K562 (cell line): ENCODE results near the gene PTK6. TPM values are rescaled to one million over a fixed set of nuclear protein-coding genes. Genes with fewer than 3 reads are reported as not detected.

Source experiments
- ATAC-seq: fragments of 200-7000 bp; cut with Tn5 transposase; 3 replicates; pipeline ENCODE4 v1.9.1; 2020; ENCODE audit warnings: moderate library complexity
- BruUV-seq: library from RNA; stranded (reverse); fragments of 400-500 nt; replicated peaks from 2 replicates; lab custom pipeline; 2021; lab: Mats Ljungman, UMichigan
- CTCF ChIA-PET: fragments of 300-600 bp; formaldehyde crosslinking; extraction: SDS; loops from one replicate; lab custom pipeline; 2021; ENCODE audit warnings: low intra/inter-chr PET ratio; lab: Yijun Ruan, JAX
- POLR2A ChIA-PET: fragments of 300-600, 350-650 bp; sonication (Branson Sonifier 250); formaldehyde crosslinking; extraction: SDS; loops from one replicate; lab custom pipeline; 2021; ENCODE audit warnings: antibody characterized with exemption, inconsistent platforms; lab: Yijun Ruan, JAX
- DNase-seq, 4 experiments: peaks; one replicate each; pipeline versions ENCODE4 v3.0.0 to v3.0.0-alpha.2; 2011 to 2018; ENCODE audit warnings: low spot score in 3 of 4, mixed read lengths in 3 of 4; ENCODE audit errors: extremely low read depth in 1 of 4
- FAIRE-seq: peaks from 2 replicates; lab custom pipeline; 2011; peaks lifted over from hg19 to GRCh38; lab: Jason Lieb, UNC
- H2AFZ ChIP-seq: 2 replicates; pipeline ENCODE4 v1.6.0; 2011; ENCODE audit warnings: low read depth, low read length, control low read depth, inconsistent platforms
- H3K27ac ChIP-seq: fragments of 200-600 bp; 3 replicates; pipeline ENCODE4 v1.8.0; 2011; ENCODE audit warnings: low read depth, mild to moderate bottlenecking, control low read depth, inconsistent platforms, low read length, moderate library complexity, mixed read lengths; ENCODE audit errors: extremely low read depth
- H3K27me3 ChIP-seq, 2 experiments: fragments of 300-600 bp in 1 of 2; 2 replicates in 1 of 2; 3 replicates in 1 of 2; pipeline versions ENCODE4 v1.6.0 to v1.8.0; 2011; ENCODE audit warnings: inconsistent platforms in 2 of 2, low read length in 2 of 2, mild to moderate bottlenecking in 1 of 2, mixed read lengths in 1 of 2, moderate library complexity in 1 of 2; ENCODE audit not compliant: control insufficient read depth in 2 of 2, insufficient read depth in 2 of 2
- H3K36me3 ChIP-seq: fragments of 300-600 bp; 3 replicates; pipeline ENCODE4 v1.8.0; 2011; ENCODE audit warnings: mild to moderate bottlenecking, low read length, inconsistent platforms; ENCODE audit not compliant: control insufficient read depth, insufficient read depth
- H3K4me1 ChIP-seq, 2 experiments: fragments of 200-600 bp in 1 of 2; replicated peaks in 1 of 2; 2 replicates in 1 of 2; 3 replicates in 1 of 2; pipeline versions ENCODE4 v1.5.1 to v1.8.0; 2011; ENCODE audit warnings: inconsistent platforms in 2 of 2, low read length in 2 of 2, mild to moderate bottlenecking in 1 of 2, mixed read lengths in 1 of 2, moderate library complexity in 1 of 2; ENCODE audit not compliant: control insufficient read depth in 2 of 2, insufficient read depth in 2 of 2
- H3K4me2 ChIP-seq: 2 replicates; pipeline ENCODE4 v1.6.1; 2011; ENCODE audit warnings: low read length, control low read depth, inconsistent platforms, mixed read lengths; ENCODE audit not compliant: insufficient read depth
- H3K4me3 ChIP-seq: fragments of 200-600 bp; sonication (generic), shearing (Covaris generic); 2 replicates; pipeline ENCODE4 v1.5.1; 2016; ENCODE audit warnings: control low read depth, inconsistent platforms
- H3K79me2 ChIP-seq: fragments of 200-600 bp; 3 replicates; pipeline ENCODE4 v1.8.0; 2011; ENCODE audit warnings: low read length, inconsistent platforms; ENCODE audit not compliant: control insufficient read depth, insufficient read depth
- H3K9ac ChIP-seq, 2 experiments: 2 replicates each; pipeline versions ENCODE4 v1.6.0 to v1.6.1; 2011; ENCODE audit warnings: low read depth in 2 of 2, low read length in 2 of 2, control low read depth in 1 of 2, inconsistent platforms in 1 of 2, mild to moderate bottlenecking in 1 of 2, mixed read lengths in 1 of 2; ENCODE audit not compliant: insufficient read depth in 1 of 2
- H3K9me1 ChIP-seq: one replicate; pipeline ENCODE4 v1.6.0; 2011; ENCODE audit warnings: inconsistent platforms, mild to moderate bottlenecking, low read length, moderate library complexity; ENCODE audit not compliant: control insufficient read depth, insufficient read depth
- H3K9me3 ChIP-seq: replicated peaks from 2 replicates; pipeline ENCODE4 v1.5.1; 2011; ENCODE audit warnings: low read depth, low read length, inconsistent platforms; ENCODE audit not compliant: control insufficient read depth, insufficient read depth
- H4K20me1 ChIP-seq: replicated peaks from 2 replicates; pipeline ENCODE4 v1.6.1; 2011; ENCODE audit warnings: low read length, inconsistent platforms, mixed read lengths; ENCODE audit not compliant: control insufficient read depth, insufficient read depth
- ADNP ChIP-seq: fragments of 200-800 bp; sonication (Bioruptor generic); IDR thresholded peaks from 2 replicates; pipeline ENCODE4 v1.6.1; 2016; ENCODE audit warnings: missing genetic modification characterization, missing compliant biosample characterization
- E2F5 ChIP-seq: sonication (generic); formaldehyde crosslinking; IDR thresholded peaks from 2 replicates; pipeline ENCODE4 v1.8.0; 2022; ENCODE audit warnings: mild to moderate bottlenecking, missing genetic modification reagents
- FOXK1 ChIP-seq: sonication (generic); formaldehyde crosslinking; IDR thresholded peaks from 2 replicates; pipeline ENCODE4 v1.8.0; 2022; ENCODE audit warnings: missing genetic modification reagents, mild to moderate bottlenecking, borderline replicate concordance
- HDGF ChIP-seq: fragments of 450-650 bp; IDR thresholded peaks from 2 replicates; pipeline ENCODE4 v1.6.1; 2016
- HMGN3 ChIP-seq: IDR thresholded peaks from 2 replicates; pipeline ENCODE4 v1.6.1; 2011; ENCODE audit warnings: borderline replicate concordance, low read depth, mild to moderate bottlenecking, mixed read lengths, low read length; ENCODE audit not compliant: insufficient read length; ENCODE audit errors: extremely low read depth
- JUNB ChIP-seq: fragments of 450-650 bp; formaldehyde crosslinking; conservative IDR thresholded peaks from 2 replicates; pipeline ENCODE4 v1.4.0; 2020; ENCODE audit warnings: mild to moderate bottlenecking
- KDM2B ChIP-seq: fragments of 250-450 bp; sonication (Bioruptor Pico); IDR thresholded peaks from 2 replicates; pipeline ENCODE4 v1.8.0; 2021; ENCODE audit warnings: mild to moderate bottlenecking, moderate library complexity
- NCOA2 ChIP-seq, 2 experiments: fragments of 450-650 bp; IDR thresholded peaks; 2 replicates each; pipeline ENCODE4 v1.6.1; 2018; ENCODE audit warnings: mild to moderate bottlenecking in 2 of 2, moderate library complexity in 1 of 2; ENCODE audit not compliant: partially characterized antibody in 2 of 2
- NFE2 ChIP-seq: IDR thresholded peaks from 2 replicates; pipeline ENCODE4 v1.6.1; 2014; ENCODE audit warnings: antibody characterized with exemption, low read depth
- NR2F6 ChIP-seq: fragments of 450-650 bp; formaldehyde crosslinking; IDR thresholded peaks from 2 replicates; pipeline ENCODE4 v1.4.0; 2020; ENCODE audit warnings: mild to moderate bottlenecking
- POLR2A ChIP-seq: fragments of 450-650 bp; conservative IDR thresholded peaks from 2 replicates; pipeline ENCODE4 v1.6.1; 2016
- RB1 ChIP-seq: fragments of 450-650 bp; IDR thresholded peaks from 2 replicates; pipeline ENCODE4 v1.6.1; 2017; ENCODE audit warnings: low read depth, mild to moderate bottlenecking
- RBFOX2 ChIP-seq: fragments of 200-400 bp; formaldehyde crosslinking; IDR thresholded peaks from 2 replicates; pipeline ENCODE4 v1.6.1; 2017; ENCODE audit warnings: low read depth, mild to moderate bottlenecking, low read length, moderate library complexity
- SMC3 ChIP-seq: conservative IDR thresholded peaks from 2 replicates; pipeline ENCODE4 v1.6.1; 2011; ENCODE audit warnings: low read depth, low read length, improper control_type of control experiment; ENCODE audit not compliant: insufficient read depth
- SP1 ChIP-seq: sonication (generic); formaldehyde crosslinking; IDR thresholded peaks from 2 replicates; pipeline ENCODE4 v1.8.1; 2022; ENCODE audit warnings: mild to moderate bottlenecking, missing genetic modification reagents
- STAG1 ChIP-seq: sonication (generic); formaldehyde crosslinking; IDR thresholded peaks from 2 replicates; pipeline ENCODE4 v1.5.0; 2020; ENCODE audit warnings: missing genetic modification reagents, borderline replicate concordance
- THAP12 ChIP-seq: fragments of 250-450 bp; sonication (Bioruptor Pico); IDR thresholded peaks from 2 replicates; pipeline ENCODE4 v1.9.0; 2021; ENCODE audit warnings: mild to moderate bottlenecking, inconsistent platforms
- ZNF551 ChIP-seq: fragments of 250-450 bp; sonication (Bioruptor Pico); IDR thresholded peaks from 2 replicates; pipeline ENCODE4 v1.5.0; 2021; ENCODE audit warnings: mild to moderate bottlenecking, moderate library complexity
- WGBS: fragments of 100-300 bp; shearing (Covaris generic); methylation state at CpG from one replicate; pipeline ENCODE4 v1.1.6; 2016; ENCODE audit warnings: low coverage, mixed read lengths; ENCODE audit not compliant: insufficient coverage; ENCODE audit errors: missing lambda C conversion rate; 5-methylcytosine and 5-hydroxymethylcytosine counted together
- in situ Hi-C: fragments of 300-500 bp; cut with MboI; formaldehyde crosslinking; loops from 4 replicates; pipeline ENCODE4 v1.15.0; 2018; ENCODE audit warnings: inconsistent platforms, mixed read lengths
- intact Hi-C: fragments of 100-400 bp; cut with micrococcal nuclease; formaldehyde crosslinking; loops from 2 replicates; pipeline ENCODE4 v1.14.2; 2022
- polyA plus RNA-seq, 8 experiments: library from polyadenylated mRNA; depleted of rRNA in 4 of 8; stranded (reverse) in 5 of 8; unstranded in 3 of 8; fragments of >200 nt; fragmentation: Nextera tagmentation in 2 of 8; fragmentation: Illumina TruSeq in 1 of 8; extraction: Ambion mirVana in 2 of 8; extraction: Trizol in 1 of 8; gene quantifications; 2 replicates each; pipeline versions ENCODE4 v1.2.1 to v1.2.3, GENCODE V29; 2011 to 2014; ENCODE audit warnings: inconsistent platforms in 1 of 8, missing spikeins in 1 of 8
- total RNA-seq, 7 experiments: library from RNA; depleted of rRNA in 6 of 7; stranded (reverse); fragments of >200 nt in 6 of 7; fragmentation: Illumina TruSeq in 2 of 7; extraction: Trizol in 2 of 7; gene quantifications; 2 replicates each; pipeline versions ENCODE4 v1.2.1 to v1.2.3, GENCODE V29; 2011 to 2021; ENCODE audit warnings: low replicate concordance in 1 of 7

The PTK6 gene
- total and polyA plus RNA-seq, 9 of the 15 experiments (the other 6 are each of a cell fraction or from before 2014, with no cell fraction given), result 0.07 TPM; not detected in 8

- no peaks in the 10 kb centered on the region for H3K9me1 ChIP-seq
- H3K4me2 ChIP-seq, result peak overlapping the region; percentile 84
- DNase-seq (peak; percentile 91 to 93 (median 92)), FAIRE-seq (peak; percentile 96), ATAC-seq (peak; percentile 86)
- in situ Hi-C loops (no loop called here), intact Hi-C loops (loop anchor here (10.0 kb wide), 1 partner anchor 311 kb away; the partner anchor contains the start of genes ABHD16B and TPD52L2)
- H3K4me3 ChIP-seq, result peak overlapping the region; percentile 76
- no peaks in the 10 kb centered on the region for H4K20me1 ChIP-seq
- ChIA-PET POLR2A (interaction anchor here (0.6 to 1.5 kb wide), 5 partner anchors 17 to 331 kb away, joined by 3 to 7 read pairs (median 3); partner anchors contain the start of gene PPDPF), CTCF (interaction anchor here (0.7 kb wide), 1 partner anchor 57 kb away, joined by 3 read pairs; no protein-coding TSS in a partner anchor)
- no peaks in the 10 kb centered on the region for H3K79me2 ChIP-seq
- peak overlapping the region; percentile 89 for H2AFZ ChIP-seq
- BruUV-seq, result no TSS peak
- no peaks in the 10 kb centered on the region for H3K9me3 ChIP-seq
- 1% methylated on average over 16 of the region's 37 CpGs for WGBS
- H3K4me1 ChIP-seq, result peaks cover 15 to 69% of the 10 kb centered on the region in 2 experiments
- no peaks in the 10 kb centered on the region for H3K36me3 ChIP-seq
- peak overlapping the region; percentile 60 for H3K27ac ChIP-seq
- H3K27me3 ChIP-seq, result no peaks in the 10 kb centered on the region; a peak in 1 of 5 replicates
- H3K9ac ChIP-seq, result peak overlapping the region; percentile 55 to 91
- no peak for TF ChIP-seq NCOA2 (IDR thresholded peaks at IDR 0.05; ENCODE audit: partially characterized antibody in 2 of 2)
- peak; percentile 82 for TF ChIP-seq SP1 (CRISPR knock-in tag)
- TF ChIP-seq NR2F6 (CRISPR knock-in tag), result no peak
- no peak for TF ChIP-seq JUNB
- TF ChIP-seq HDGF, result 0 out of 2 replicates have a peak, but pooled peaks have one; percentile 52
- no peak for TF ChIP-seq FOXK1 (CRISPR knock-in tag)
- TF ChIP-seq ADNP, result no peak
- no peak for TF ChIP-seq E2F5 (CRISPR knock-in tag)
- TF ChIP-seq NFE2, result no peak
- TF ChIP-seq SMC3, result no peak
- TF ChIP-seq POLR2A, result peak; percentile 59; the same call in 1 of the 2 replicates
- TF ChIP-seq RBFOX2, result peak; percentile 35
- TF ChIP-seq ZNF551 (CRISPR knock-in tag), result no peak
- 0 out of 2 replicates have a peak, but pooled peaks have one; percentile 11 for TF ChIP-seq KDM2B
- no peak for TF ChIP-seq THAP12
- TF ChIP-seq HMGN3, result peak; percentile 74
- no peak for TF ChIP-seq STAG1 (CRISPR knock-in tag)
- 0 out of 2 replicates have a peak, but pooled peaks have one; percentile 50 for TF ChIP-seq RB1
Observed at GRCh38 chr20:63553251-63553932, 16.2 kb upstream of the PTK6 start.
